OCI-LY7 (cell line): ENCODE data around the gene GATA5. TPM values are rescaled to one million over a fixed set of nuclear protein-coding genes. Genes with fewer than 3 reads are reported as not detected.

Experiments used
- BruUV-seq: library from RNA; stranded (reverse); fragments of 400-500 nt; replicated peaks from 2 replicates; lab custom pipeline; 2021; lab: Mats Ljungman, UMichigan
- CTCF ChIA-PET: fragments of 300-600 bp; sonication (Branson Sonifier 250); formaldehyde crosslinking; loops from one replicate; lab custom pipeline; 2022; ENCODE audit warnings: antibody characterized with exemption; ENCODE audit not compliant: unreplicated experiment; lab: Charles Lee
- POLR2A ChIA-PET: fragments of 300-600 bp; sonication (Branson Sonifier 250); formaldehyde crosslinking; loops from one replicate; lab custom pipeline; 2022; ENCODE audit warnings: antibody characterized with exemption; lab: Charles Lee
- DNase-seq: peaks from one replicate; pipeline ENCODE4 v3.0.0-alpha.2; 2015; ENCODE audit warnings: low spot score
- H2AFZ ChIP-seq: fragments of 200-600 bp; sonication (generic), shearing (Covaris generic); 2 replicates; pipeline ENCODE4 v1.6.1; 2014; ENCODE audit warnings: mild to moderate bottlenecking, antibody characterized with exemption, low read length, moderate library complexity
- H3K27ac ChIP-seq: fragments of 200-600 bp; sonication (generic); 2 replicates; pipeline ENCODE4 v1.5.1; 2014; ENCODE audit warnings: mixed run types, low read depth, mild to moderate bottlenecking, moderate library complexity, low read length, inconsistent platforms; ENCODE audit not compliant: poor library complexity, severe bottlenecking
- H3K36me3 ChIP-seq: fragments of 200-600 bp; sonication (generic); 2 replicates; pipeline ENCODE4 v1.6.1; 2014; ENCODE audit warnings: mild to moderate bottlenecking, antibody characterized with exemption, low read length, moderate library complexity, mixed read lengths; ENCODE audit not compliant: insufficient read depth
- H3K4me1 ChIP-seq: fragments of 200-600 bp; sonication (generic); 2 replicates; pipeline ENCODE4 v1.5.1; 2014; ENCODE audit warnings: mild to moderate bottlenecking, low read length; ENCODE audit not compliant: insufficient read depth, poor library complexity, severe bottlenecking
- H3K4me2 ChIP-seq: fragments of 200-600 bp; sonication (generic); 2 replicates; pipeline ENCODE4 v1.6.1; 2014; ENCODE audit warnings: mild to moderate bottlenecking, low read length
- H3K4me3 ChIP-seq: fragments of 200-600 bp; sonication (generic); 2 replicates; pipeline ENCODE4 v1.5.1; 2014; ENCODE audit warnings: mild to moderate bottlenecking, low read depth, low read length; ENCODE audit not compliant: poor library complexity, severe bottlenecking
- H3K79me2 ChIP-seq: fragments of 200-600 bp; sonication (generic); 2 replicates; pipeline ENCODE4 v1.6.1; 2016; ENCODE audit warnings: low read depth, mild to moderate bottlenecking, low read length, moderate library complexity, mixed read lengths; ENCODE audit not compliant: insufficient read depth
- H3K9me2 ChIP-seq: fragments of 200-600 bp; sonication (generic); 2 replicates; pipeline ENCODE4 v1.6.1; 2016; ENCODE audit warnings: mild to moderate bottlenecking, low read length, mixed read lengths; ENCODE audit not compliant: insufficient read depth
- H3K9me3 ChIP-seq: fragments of 200-600 bp; sonication (generic); 2 replicates; pipeline ENCODE4 v1.6.1; 2014; ENCODE audit warnings: mild to moderate bottlenecking, mixed run types, low read length, mixed read lengths
- H4K20me1 ChIP-seq: fragments of 200-600 bp; sonication (generic); 2 replicates; pipeline ENCODE4 v1.6.1; 2014; ENCODE audit warnings: mild to moderate bottlenecking, antibody characterized with exemption, low read length, moderate library complexity, mixed read lengths; ENCODE audit not compliant: insufficient read depth
- CTCF ChIP-seq: fragments of 200-600 bp; sonication (generic); conservative IDR thresholded peaks from 2 replicates; pipeline ENCODE4 v1.5.1; 2014; ENCODE audit warnings: mild to moderate bottlenecking, antibody characterized with exemption, low read length, moderate library complexity, mixed read lengths
- EZH2phosphoT487 ChIP-seq: fragments of 200-600 bp; sonication (generic); IDR thresholded peaks from 2 replicates; pipeline ENCODE4 v1.6.1; 2018; ENCODE audit warnings: low read depth, borderline replicate concordance, mild to moderate bottlenecking, mixed run types, antibody characterized with exemption, low read length, moderate library complexity, mixed read lengths
- intact Hi-C: fragments of 100-400 bp; cut with micrococcal nuclease; formaldehyde crosslinking; loops from one replicate; pipeline ENCODE4 v1.10.0; 2022; ENCODE audit not compliant: unreplicated experiment
- total RNA-seq, 2 experiments: library from RNA; depleted of rRNA in 1 of 2; stranded (reverse); fragments of >200 nt in 1 of 2; shearing (Covaris generic) in 1 of 2; gene quantifications; 2 replicates each; pipeline ENCODE4 v1.2.3, GENCODE V29; 2014 to 2022

The GATA5 gene
- total RNA-seq, 2 experiments from 2014 or later = not detected

- Histone ChIP-seq H3K9me2 (no peaks in the 10 kb centered on the region), H3K4me1 (peaks cover 23% of the 10 kb centered on the region), H3K4me2 (no peak overlapping the region), H4K20me1 (no peaks in the 10 kb centered on the region), H2AFZ (no peak overlapping the region), H3K27ac (no peak overlapping the region), H3K4me3 (no peak overlapping the region), H3K9me3 (no peaks in the 10 kb centered on the region), H3K79me2 (no peaks in the 10 kb centered on the region), H3K36me3 (no peaks in the 10 kb centered on the region)
- ChIA-PET POLR2A (no interaction called here), CTCF (interaction anchor here (0.5 to 1.6 kb wide), 4 partner anchors 9 to 117 kb away, joined by 3 to 10 read pairs (median 6); no protein-coding TSS in a partner anchor)
- no TSS peak for BruUV-seq
- no peak for TF ChIP-seq CTCF
- no peak for TF ChIP-seq EZH2phosphoT487
- intact Hi-C loops = loop anchor here (1.0 to 2.0 kb wide), 2 partner anchors 118 to 291 kb away; no protein-coding TSS in a partner anchor
- DNase-seq = no peak
Measured at GRCh38 chr20:62499758-62500236, 24.0 kb upstream of the GATA5 start.

- Histone ChIP-seq H3K36me3 (no peaks in the 10 kb centered on the region), H3K27ac (no peak overlapping the region), H3K4me3 (no peak overlapping the region), H3K9me3 (no peaks in the 10 kb centered on the region), H4K20me1 (no peaks in the 10 kb centered on the region), H3K9me2 (no peaks in the 10 kb centered on the region), H3K4me1 (peaks cover 32% of the 10 kb centered on the region), H3K4me2 (no peak overlapping the region), H2AFZ (no peak overlapping the region), H3K79me2 (no peaks in the 10 kb centered on the region)
- intact Hi-C loops = no loop called here
- CTCF ChIA-PET = interaction anchor here (0.5 to 1.6 kb wide), 2 partner anchors 97 to 118 kb away, joined by 10 to 14 read pairs; no protein-coding TSS in a partner anchor
- TF ChIP-seq CTCF (no peak), EZH2phosphoT487 (no peak)
- BruUV-seq = no TSS peak
- DNase-seq = no peak
- POLR2A ChIA-PET = no interaction called here
Measured at GRCh38 chr20:62498874-62499273, 23.1 kb upstream of the GATA5 start.

GRCh38 chr20:62496568-62497218, 20.9 kb upstream of the GATA5 start:
- ChIA-PET CTCF (interaction anchor here (0.6 kb wide), 1 partner anchor 52 kb away, joined by 3 read pairs; no protein-coding TSS in a partner anchor), POLR2A (no interaction called here)
- no peaks in the 10 kb centered on the region for H3K79me2 ChIP-seq
- TF ChIP-seq CTCF (peak; percentile 76), EZH2phosphoT487 (no peak)
- no TSS peak for BruUV-seq
- no peaks in the 10 kb centered on the region for H4K20me1 ChIP-seq
- peak; percentile 72 for DNase-seq
- H3K4me1 ChIP-seq = peaks cover 37% of the 10 kb centered on the region
- no peaks in the 10 kb centered on the region for H3K36me3 ChIP-seq
- H3K27ac ChIP-seq = no peak overlapping the region
- H3K4me2 ChIP-seq = no peak overlapping the region
- no peaks in the 10 kb centered on the region for H3K9me2 ChIP-seq
- no peak overlapping the region for H2AFZ ChIP-seq
- H3K9me3 ChIP-seq = no peaks in the 10 kb centered on the region
- intact Hi-C loops = loop anchor here (1.0 kb wide), 1 partner anchor 86 kb away; no protein-coding TSS in a partner anchor
- H3K4me3 ChIP-seq = no peak overlapping the region
